ENCODE results near the gene DACH1. TPM values are rescaled to one million over a fixed set of nuclear protein-coding genes. Genes with fewer than 3 reads are reported as not detected.
A peak's percentile ranks its signal among the peaks of the same experiment; 100 is the strongest.

DACH1 gene
- total and polyA plus RNA-seq, 9 donors, result 4.3 to 11.7 (median 10.5) TPM

- no peak overlapping the region for H3K27ac ChIP-seq (ENCODE audit: low read length)
- no peaks in the 10 kb centered on the region for H3K27me3 ChIP-seq (ENCODE audit: control insufficient read depth, insufficient read depth, low read length)
- no peaks in the 10 kb centered on the region for H3K4me1 ChIP-seq (ENCODE audit: control insufficient read depth, insufficient read depth, low read length)
- H3K36me3 ChIP-seq (ENCODE audit: control insufficient read depth, insufficient read depth, low read length), result no peaks in the 10 kb centered on the region
- DNase-seq, result no peak
- H3K9me3 ChIP-seq (replicated peaks; ENCODE audit: control insufficient read depth, low read depth, low read length), result no peaks in the 10 kb centered on the region
- no peak overlapping the region for H3K4me3 ChIP-seq (ENCODE audit: low read length)
Measured at GRCh38 chr13:71459708-71460107, 407.3 kb downstream of the DACH1 start.

- H3K9me3 ChIP-seq (replicated peaks; ENCODE audit: control insufficient read depth, low read depth, low read length), result no peaks in the 10 kb centered on the region
- peak; percentile 47 for DNase-seq
- no peak overlapping the region for H3K27ac ChIP-seq (ENCODE audit: low read length)
- no peak overlapping the region for H3K4me3 ChIP-seq (ENCODE audit: low read length)
- no peaks in the 10 kb centered on the region for H3K27me3 ChIP-seq (ENCODE audit: control insufficient read depth, insufficient read depth, low read length)
- H3K36me3 ChIP-seq (ENCODE audit: control insufficient read depth, insufficient read depth, low read length), result no peaks in the 10 kb centered on the region
- WGBS (ENCODE audit: insufficient coverage), result no CpG with 5 or more reads among the region's 2 CpGs
- H3K4me1 ChIP-seq (ENCODE audit: control insufficient read depth, insufficient read depth, low read length), result no peaks in the 10 kb centered on the region
Measured at GRCh38 chr13:71457645-71458044, 409.4 kb downstream of the DACH1 start.

DNA sequence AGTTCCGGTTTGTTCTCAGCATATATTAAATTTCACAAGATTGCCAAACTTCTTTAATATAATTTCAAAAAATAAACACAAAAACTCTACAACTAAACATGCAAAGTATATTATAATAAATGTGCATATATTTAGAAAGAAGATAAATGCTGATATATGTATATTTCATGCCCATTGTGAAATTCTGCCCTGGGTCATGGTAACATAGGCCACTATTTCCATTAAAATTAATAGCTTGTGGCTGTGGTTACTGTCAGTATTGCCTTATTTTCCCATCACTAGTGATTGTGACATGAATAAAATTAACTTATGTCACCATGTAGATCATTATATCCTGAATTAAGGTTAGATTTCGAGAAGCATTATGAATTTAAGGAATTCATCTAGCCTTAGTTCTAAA lies 410.9 kb downstream of the DACH1 start:
- DNase-seq, result no peak
- Histone ChIP-seq H3K4me3 (ENCODE audit: low read length) (no peak overlapping the region), H3K27ac (ENCODE audit: low read length) (no peak overlapping the region), H3K36me3 (ENCODE audit: control insufficient read depth, insufficient read depth, low read length) (no peaks in the 10 kb centered on the region), H3K27me3 (ENCODE audit: control insufficient read depth, insufficient read depth, low read length) (no peaks in the 10 kb centered on the region), H3K9me3 (replicated peaks; ENCODE audit: control insufficient read depth, low read depth, low read length) (no peaks in the 10 kb centered on the region), H3K4me1 (ENCODE audit: control insufficient read depth, insufficient read depth, low read length) (no peaks in the 10 kb centered on the region)
- no CpG with 5 or more reads among the region's 2 CpGs for WGBS (ENCODE audit: insufficient coverage)

GRCh38 chr13:71454509-71454908 lies 412.5 kb downstream of the DACH1 start:
- no peak overlapping the region for H3K27ac ChIP-seq (ENCODE audit: low read length)
- no peaks in the 10 kb centered on the region for H3K27me3 ChIP-seq (ENCODE audit: control insufficient read depth, insufficient read depth, low read length)
- WGBS (ENCODE audit: insufficient coverage), result 100% methylated on average over 1 of the region's 1 CpG
- H3K9me3 ChIP-seq (replicated peaks; ENCODE audit: control insufficient read depth, low read depth, low read length), result no peaks in the 10 kb centered on the region
- no peak for DNase-seq
- no peak overlapping the region for H3K4me3 ChIP-seq (ENCODE audit: low read length)
- no peaks in the 10 kb centered on the region for H3K36me3 ChIP-seq (ENCODE audit: control insufficient read depth, insufficient read depth, low read length)
- H3K4me1 ChIP-seq (ENCODE audit: control insufficient read depth, insufficient read depth, low read length), result no peaks in the 10 kb centered on the region

- H3K27ac ChIP-seq (ENCODE audit: low read length), result no peak overlapping the region
- no peak overlapping the region for H3K4me3 ChIP-seq (ENCODE audit: low read length)
- no peaks in the 10 kb centered on the region for H3K9me3 ChIP-seq (replicated peaks; ENCODE audit: control insufficient read depth, low read depth, low read length)
- peak; percentile 20 for DNase-seq
- no CpG with 5 or more reads among the region's 3 CpGs for WGBS (ENCODE audit: insufficient coverage)
- H3K4me1 ChIP-seq (ENCODE audit: control insufficient read depth, insufficient read depth, low read length), result no peaks in the 10 kb centered on the region
- H3K27me3 ChIP-seq (ENCODE audit: control insufficient read depth, insufficient read depth, low read length), result no peaks in the 10 kb centered on the region
- H3K36me3 ChIP-seq (ENCODE audit: control insufficient read depth, insufficient read depth, low read length), result no peaks in the 10 kb centered on the region
Measured at GRCh38 chr13:71448080-71448630, 418.8 kb downstream of the DACH1 start.

DNA sequence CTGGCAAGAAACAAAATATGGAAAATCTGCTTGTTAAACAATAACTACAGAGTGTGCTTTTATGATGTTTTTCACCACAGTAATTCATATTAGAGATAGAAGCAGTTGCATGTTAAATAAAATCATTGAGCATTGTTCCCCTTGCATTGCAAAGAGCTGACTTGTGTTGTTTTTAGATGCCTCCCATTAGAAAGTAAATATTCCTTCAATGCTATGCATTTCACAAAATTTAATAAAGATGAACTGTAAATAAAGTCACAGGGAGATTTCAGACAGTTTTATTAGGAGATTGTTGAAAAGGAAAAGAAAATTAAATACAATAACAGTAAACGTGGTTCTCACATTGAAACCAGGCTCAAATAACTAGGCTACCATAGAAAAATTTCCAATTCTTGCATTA lies 429.3 kb downstream of the DACH1 start:
- no peaks in the 10 kb centered on the region for H3K9me3 ChIP-seq (replicated peaks; ENCODE audit: control insufficient read depth, low read depth, low read length)
- H3K4me1 ChIP-seq (ENCODE audit: control insufficient read depth, insufficient read depth, low read length), result no peaks in the 10 kb centered on the region
- no peaks in the 10 kb centered on the region for H3K36me3 ChIP-seq (ENCODE audit: control insufficient read depth, insufficient read depth, low read length)
- no CpG with 5 or more reads among the region's 1 CpG for WGBS (ENCODE audit: insufficient coverage)
- no peak overlapping the region for H3K27ac ChIP-seq (ENCODE audit: low read length)
- no peaks in the 10 kb centered on the region for H3K27me3 ChIP-seq (ENCODE audit: control insufficient read depth, insufficient read depth, low read length)
- H3K4me3 ChIP-seq (ENCODE audit: low read length), result no peak overlapping the region
- no peak for DNase-seq

DNA sequence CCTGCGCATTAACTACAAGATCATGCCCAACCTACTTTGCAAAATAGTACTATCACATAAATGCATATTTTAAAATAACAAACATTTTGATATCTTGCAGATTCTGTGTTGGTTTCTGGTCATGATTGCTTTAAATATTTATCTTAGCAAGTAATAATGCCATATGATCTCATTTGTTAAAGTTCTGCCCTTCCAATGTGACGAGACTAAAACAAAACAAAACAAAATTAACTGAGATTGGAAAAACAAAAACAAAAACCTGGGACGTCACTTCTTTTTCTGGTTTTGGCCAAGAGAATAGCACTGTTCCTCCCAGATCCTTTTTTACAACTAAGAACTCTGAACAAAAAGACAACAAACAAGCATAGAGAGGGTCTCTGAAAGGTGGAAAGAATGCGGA lies 436.3 kb downstream of the DACH1 start:
- no peak for DNase-seq
- Histone ChIP-seq H3K36me3 (ENCODE audit: control insufficient read depth, insufficient read depth, low read length) (no peaks in the 10 kb centered on the region), H3K4me3 (ENCODE audit: low read length) (no peak overlapping the region), H3K4me1 (ENCODE audit: control insufficient read depth, insufficient read depth, low read length) (no peaks in the 10 kb centered on the region), H3K27ac (ENCODE audit: low read length) (no peak overlapping the region), H3K27me3 (ENCODE audit: control insufficient read depth, insufficient read depth, low read length) (no peaks in the 10 kb centered on the region), H3K9me3 (replicated peaks; ENCODE audit: control insufficient read depth, low read depth, low read length) (no peaks in the 10 kb centered on the region)
- WGBS (ENCODE audit: insufficient coverage), result 92% methylated on average over 2 of the region's 4 CpGs

- no peaks in the 10 kb centered on the region for H3K27me3 ChIP-seq (ENCODE audit: control insufficient read depth, insufficient read depth, low read length)
Measured at GRCh38 chr13:71417205-71417604, 449.8 kb downstream of the DACH1 start.

GRCh38 chr13:71412231-71412630 lies 454.8 kb downstream of the DACH1 start:
- DNase-seq, result no peak
- no CpG with 5 or more reads among the region's 2 CpGs for WGBS (ENCODE audit: insufficient coverage)
- H3K27ac ChIP-seq (ENCODE audit: low read length), result no peak overlapping the region

More at GRCh38 chr13:71417205-71417604, 449.8 kb downstream of the DACH1 start:
- Histone ChIP-seq H3K36me3 (ENCODE audit: control insufficient read depth, insufficient read depth, low read length) (no peaks in the 10 kb centered on the region), H3K27ac (ENCODE audit: low read length) (no peak overlapping the region), H3K4me3 (ENCODE audit: low read length) (no peak overlapping the region), H3K4me1 (ENCODE audit: control insufficient read depth, insufficient read depth, low read length) (no peaks in the 10 kb centered on the region), H3K9me3 (replicated peaks; ENCODE audit: control insufficient read depth, low read depth, low read length) (peaks cover 3% of the 10 kb centered on the region)
- no peak for DNase-seq

DNA sequence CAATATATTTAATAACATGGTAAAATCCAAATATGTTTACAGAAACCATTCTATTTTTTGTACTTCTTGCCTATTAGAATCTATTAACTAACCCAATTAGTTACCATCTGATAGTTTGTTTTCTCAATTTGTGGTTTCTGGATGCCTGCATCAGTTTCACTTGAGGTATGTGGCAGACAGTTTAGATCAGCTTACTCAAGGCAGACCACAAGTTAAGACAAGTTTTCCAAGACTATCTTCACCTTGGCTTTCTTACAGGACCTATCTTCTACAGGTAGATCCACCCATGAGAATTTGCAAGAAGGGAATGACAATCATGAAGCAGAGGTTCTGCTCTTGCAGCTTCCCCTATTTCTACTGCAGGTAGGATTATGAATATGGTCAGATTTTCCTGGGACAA lies 458.6 kb downstream of the DACH1 start:
- Histone ChIP-seq H3K4me3 (ENCODE audit: low read length) (no peak overlapping the region), H3K4me1 (ENCODE audit: control insufficient read depth, insufficient read depth, low read length) (no peaks in the 10 kb centered on the region), H3K36me3 (ENCODE audit: control insufficient read depth, insufficient read depth, low read length) (no peaks in the 10 kb centered on the region), H3K9me3 (replicated peaks; ENCODE audit: control insufficient read depth, low read depth, low read length) (no peaks in the 10 kb centered on the region), H3K27ac (ENCODE audit: low read length) (no peak overlapping the region), H3K27me3 (ENCODE audit: control insufficient read depth, insufficient read depth, low read length) (no peaks in the 10 kb centered on the region)
- DNase-seq, result no peak

More at GRCh38 chr13:71412231-71412630, 454.8 kb downstream of the DACH1 start:
- Histone ChIP-seq H3K36me3 (ENCODE audit: control insufficient read depth, insufficient read depth, low read length) (no peaks in the 10 kb centered on the region), H3K4me1 (ENCODE audit: control insufficient read depth, insufficient read depth, low read length) (no peaks in the 10 kb centered on the region), H3K9me3 (replicated peaks; ENCODE audit: control insufficient read depth, low read depth, low read length) (no peaks in the 10 kb centered on the region), H3K4me3 (ENCODE audit: low read length) (no peak overlapping the region), H3K27me3 (ENCODE audit: control insufficient read depth, insufficient read depth, low read length) (no peaks in the 10 kb centered on the region)

DNA sequence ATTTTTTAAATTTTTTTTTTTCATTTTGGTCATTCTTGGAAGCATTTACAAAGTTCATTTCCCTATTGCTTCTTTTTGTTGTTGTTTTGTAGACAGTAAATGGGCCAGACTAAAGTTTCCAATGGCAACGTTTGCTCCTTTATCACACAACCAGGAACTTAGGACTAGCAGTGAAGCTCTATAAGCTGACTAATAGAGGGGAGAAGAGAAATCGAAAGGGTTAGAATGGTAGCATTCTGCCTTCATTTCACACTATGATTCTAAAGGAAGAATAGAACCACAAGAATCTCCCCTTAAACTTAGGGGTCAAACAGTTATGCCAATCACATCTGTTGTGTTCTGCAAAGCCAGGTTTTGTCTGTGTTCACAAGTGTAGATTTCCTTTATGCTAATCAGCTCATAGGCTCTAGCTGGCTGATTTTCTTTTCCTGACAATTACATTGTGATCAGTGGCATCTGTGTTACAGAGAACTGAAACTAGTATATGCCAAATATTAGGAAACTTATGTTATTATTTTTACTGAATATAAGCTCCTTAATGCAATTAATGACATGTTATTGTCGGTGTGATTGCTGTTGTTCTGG lies 467.3 kb downstream of the DACH1 start:
- Histone ChIP-seq H3K27ac (ENCODE audit: low read length) (no peak overlapping the region), H3K9me3 (replicated peaks; ENCODE audit: control insufficient read depth, low read depth, low read length) (no peaks in the 10 kb centered on the region), H3K36me3 (ENCODE audit: control insufficient read depth, insufficient read depth, low read length) (no peaks in the 10 kb centered on the region), H3K27me3 (ENCODE audit: control insufficient read depth, insufficient read depth, low read length) (no peaks in the 10 kb centered on the region), H3K4me3 (ENCODE audit: low read length) (no peak overlapping the region), H3K4me1 (ENCODE audit: control insufficient read depth, insufficient read depth, low read length) (no peaks in the 10 kb centered on the region)
- no peak for DNase-seq
- WGBS (ENCODE audit: insufficient coverage), result no CpG with 5 or more reads among the region's 3 CpGs

Measured in muscle of leg (tissue), 11 donors.